Astrocyte (in vitro differentiated cells and primary cell): ENCODE results near the gene CCL26. TPM values are rescaled to one million over a fixed set of nuclear protein-coding genes. Genes with fewer than 3 reads are reported as not detected.

ENCODE experiments used
- DNase-seq: peaks from one replicate; pipeline ENCODE4 v3.0.0-alpha.2; 2010; ENCODE audit warnings: low read depth
- FAIRE-seq: peaks from 2 replicates; lab custom pipeline; 2011; peaks lifted over from hg19 to GRCh38; lab: Jason Lieb, UNC
- H2AFZ ChIP-seq: 2 replicates; pipeline ENCODE4 v1.6.0; 2012; ENCODE audit warnings: low read depth, low read length, inconsistent platforms
- H3K27ac ChIP-seq: 2 replicates; pipeline ENCODE4 v1.5.1; 2011; ENCODE audit warnings: low read depth, low read length, inconsistent platforms
- H3K27me3 ChIP-seq: 2 replicates; pipeline ENCODE4 v1.6.0; 2011; ENCODE audit warnings: low read length, inconsistent platforms; ENCODE audit not compliant: insufficient read depth
- H3K36me3 ChIP-seq: 2 replicates; pipeline ENCODE4 v1.5.1; 2011; ENCODE audit warnings: low read length, inconsistent platforms; ENCODE audit not compliant: insufficient read depth
- H3K4me1 ChIP-seq: 2 replicates; pipeline ENCODE4 v1.5.1; 2011; ENCODE audit warnings: low read length, inconsistent platforms; ENCODE audit not compliant: insufficient read depth
- H3K4me2 ChIP-seq: 2 replicates; pipeline ENCODE4 v1.6.0; 2012; ENCODE audit warnings: low read length, inconsistent platforms
- H3K4me3 ChIP-seq: 2 replicates; pipeline ENCODE4 v1.5.1; 2011; ENCODE audit warnings: low read depth, mild to moderate bottlenecking, low read length, inconsistent platforms; ENCODE audit not compliant: insufficient read depth
- H3K79me2 ChIP-seq: 2 replicates; pipeline ENCODE4 v1.6.0; 2012; ENCODE audit warnings: mild to moderate bottlenecking, low read length, inconsistent platforms; ENCODE audit not compliant: insufficient read depth
- H3K9ac ChIP-seq: 2 replicates; pipeline ENCODE4 v1.6.0; 2012; ENCODE audit warnings: mild to moderate bottlenecking, low read length, inconsistent platforms
- H3K9me3 ChIP-seq: 2 replicates; pipeline ENCODE4 v1.5.1; 2012; ENCODE audit warnings: low read depth, mild to moderate bottlenecking, low read length, inconsistent platforms; ENCODE audit not compliant: insufficient read depth
- H4K20me1 ChIP-seq: 2 replicates; pipeline ENCODE4 v1.6.0; 2012; ENCODE audit warnings: low read length, inconsistent platforms; ENCODE audit not compliant: insufficient read depth
- H3K27ac Mint-ChIP-seq: one replicate; pipeline ENCODE4 v1.8.0; 2021; ENCODE audit warnings: mild to moderate bottlenecking, mixed read lengths; ENCODE audit not compliant: unreplicated experiment
- H3K27me3 Mint-ChIP-seq: one replicate; pipeline ENCODE4 v1.8.0; 2021; ENCODE audit warnings: low read depth, mixed read lengths; ENCODE audit not compliant: unreplicated experiment
- H3K36me3 Mint-ChIP-seq: one replicate; pipeline ENCODE4 v1.8.0; 2021; ENCODE audit warnings: low read depth, mixed read lengths; ENCODE audit not compliant: unreplicated experiment
- H3K4me1 Mint-ChIP-seq: one replicate; pipeline ENCODE4 v1.8.0; 2021; ENCODE audit warnings: low read depth, mixed read lengths; ENCODE audit not compliant: unreplicated experiment
- H3K4me3 Mint-ChIP-seq: one replicate; pipeline ENCODE4 v1.8.0; 2021; ENCODE audit warnings: mild to moderate bottlenecking, moderate library complexity, mixed read lengths; ENCODE audit not compliant: unreplicated experiment
- H3K9me3 Mint-ChIP-seq: one replicate; pipeline ENCODE4 v1.8.0; 2021; ENCODE audit warnings: mild to moderate bottlenecking, mixed read lengths; ENCODE audit not compliant: unreplicated experiment
- CTCF ChIP-seq: IDR thresholded peaks from 2 replicates; pipeline ENCODE4 v1.5.1; 2011; ENCODE audit warnings: low read depth, mild to moderate bottlenecking, inconsistent platforms, low read length, moderate library complexity; ENCODE audit not compliant: insufficient read depth
- EZH2 ChIP-seq: IDR thresholded peaks from 2 replicates; pipeline ENCODE4 v1.6.1; 2012; ENCODE audit warnings: mild to moderate bottlenecking, low read length, inconsistent platforms; ENCODE audit not compliant: insufficient read depth
- total RNA-seq: library from RNA; stranded (reverse); gene quantifications from 2 replicates; pipeline ENCODE4 v1.2.1, GENCODE V29; 2021

CCL26 gene
- total RNA-seq, 1 donor from 2014 or later = not detected

DNA sequence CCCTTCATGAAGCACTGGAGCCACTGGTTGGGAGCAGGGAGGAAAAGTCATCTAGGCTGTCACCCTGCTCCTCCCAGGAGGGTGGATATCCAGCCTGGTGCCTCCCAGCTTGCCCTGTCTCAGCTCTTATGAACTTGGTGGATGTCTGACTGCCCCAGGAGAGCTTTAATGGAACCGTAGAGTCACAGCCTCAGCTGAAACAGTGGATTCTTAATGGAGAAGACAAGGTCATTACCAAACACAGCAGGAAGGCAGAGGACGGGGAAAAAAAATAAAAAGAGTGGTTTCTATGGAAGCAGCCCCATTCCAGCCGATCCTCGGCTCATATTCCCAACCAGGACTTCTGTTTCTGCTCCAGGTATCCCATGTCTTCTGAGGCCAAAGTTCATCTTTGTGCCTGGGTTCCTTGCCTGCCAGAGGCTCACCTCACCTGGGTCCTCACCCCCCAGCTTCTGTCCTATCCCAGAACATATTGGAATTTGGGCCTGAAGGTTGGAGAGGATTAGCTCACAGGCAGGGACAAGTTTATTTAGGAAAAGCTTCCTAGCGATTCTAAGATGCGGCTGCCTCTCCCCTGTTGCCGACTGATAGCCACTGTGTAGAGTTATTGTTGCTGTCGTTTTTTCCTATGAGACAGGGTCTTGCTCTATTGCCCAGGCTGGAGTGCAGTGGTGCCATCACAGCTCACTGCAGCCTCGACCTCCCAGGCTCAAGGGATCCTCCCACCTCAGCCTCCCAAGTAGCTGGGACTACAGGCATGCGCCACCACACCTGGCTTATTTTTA, 15.6 kb downstream of the CCL26 start:
- Histone ChIP-seq H3K27me3 (no peaks in the 10 kb centered on the region), H3K36me3 (no peaks in the 10 kb centered on the region), H3K4me2 (no peak overlapping the region), H3K4me1 (no peaks in the 10 kb centered on the region), H3K4me3 (no peak overlapping the region), H3K27ac (no peak overlapping the region), H2AFZ (no peak overlapping the region), H3K9me3 (no peaks in the 10 kb centered on the region), H4K20me1 (no peaks in the 10 kb centered on the region), H3K79me2 (no peaks in the 10 kb centered on the region), H3K9ac (no peak overlapping the region)
- no peak for TF ChIP-seq CTCF
- no peak for TF ChIP-seq EZH2
- H3K4me3 Mint-ChIP-seq = no peak overlapping the region
- no peak for FAIRE-seq
- no peak for DNase-seq
- H3K36me3 Mint-ChIP-seq = no peaks in the 10 kb centered on the region
- H3K27me3 Mint-ChIP-seq = no peaks in the 10 kb centered on the region
- H3K27ac Mint-ChIP-seq = no peak overlapping the region
- H3K4me1 Mint-ChIP-seq = no peaks in the 10 kb centered on the region
- H3K9me3 Mint-ChIP-seq = peaks cover 4% of the 10 kb centered on the region

- H3K27ac Mint-ChIP-seq = no peak overlapping the region
- no peaks in the 10 kb centered on the region for H3K36me3 Mint-ChIP-seq
- Histone ChIP-seq H3K36me3 (no peaks in the 10 kb centered on the region), H3K9me3 (no peaks in the 10 kb centered on the region), H3K79me2 (no peaks in the 10 kb centered on the region), H3K4me3 (no peak overlapping the region), H3K27me3 (peaks cover 4% of the 10 kb centered on the region), H3K4me2 (no peak overlapping the region), H4K20me1 (no peaks in the 10 kb centered on the region), H3K9ac (no peak overlapping the region), H3K27ac (no peak overlapping the region), H3K4me1 (no peaks in the 10 kb centered on the region), H2AFZ (no peak overlapping the region)
- FAIRE-seq = no peak
- TF ChIP-seq EZH2 (no peak), CTCF (no peak)
- DNase-seq = no peak
- no peaks in the 10 kb centered on the region for H3K9me3 Mint-ChIP-seq
- peaks cover 7% of the 10 kb centered on the region for H3K27me3 Mint-ChIP-seq
- H3K4me3 Mint-ChIP-seq = no peak overlapping the region
- H3K4me1 Mint-ChIP-seq = peaks cover 2% of the 10 kb centered on the region
These were observed 28.6 kb downstream of the CCL26 start for GRCh38 chr7:75743455-75743859.
